ENCODE measurements around the gene SLC16A7. TPM values are rescaled to one million over a fixed set of nuclear protein-coding genes. Genes with fewer than 3 reads are reported as not detected.

SLC16A7 gene
- total and polyA plus RNA-seq, 12 donors = 3.5 to 103 (median 63.0) TPM

DNA sequence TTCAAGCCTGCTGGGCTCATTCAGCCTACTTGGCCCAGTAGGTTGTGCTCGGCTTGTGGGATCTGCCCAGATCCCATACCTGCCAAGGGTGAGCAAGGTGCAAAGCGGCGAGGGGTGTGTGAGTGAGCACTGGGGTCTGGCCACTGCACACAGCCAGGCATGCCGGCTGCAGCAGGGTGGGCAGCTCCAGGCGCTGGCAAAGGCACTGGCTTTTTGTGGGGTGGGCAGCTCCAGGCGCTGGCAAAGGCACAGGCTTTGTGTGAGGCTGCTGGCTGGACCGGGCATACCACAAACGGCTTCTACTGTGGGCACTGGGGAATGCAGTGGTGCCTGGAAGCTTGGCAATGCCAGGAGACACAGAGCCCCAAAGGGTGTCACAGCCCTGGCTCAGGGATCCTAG, 137.4 kb downstream of the SLC16A7 start:
- peaks cover 0 to 16% of the 10 kb centered on the region in 2 donors for H3K4me1 ChIP-seq (replicated peaks in 1 of 2)
- no peak overlapping the region for H3K27ac ChIP-seq
- intact Hi-C loops (cut with DNase I) = no loop called here
- TF ChIP-seq, protein P1, sequence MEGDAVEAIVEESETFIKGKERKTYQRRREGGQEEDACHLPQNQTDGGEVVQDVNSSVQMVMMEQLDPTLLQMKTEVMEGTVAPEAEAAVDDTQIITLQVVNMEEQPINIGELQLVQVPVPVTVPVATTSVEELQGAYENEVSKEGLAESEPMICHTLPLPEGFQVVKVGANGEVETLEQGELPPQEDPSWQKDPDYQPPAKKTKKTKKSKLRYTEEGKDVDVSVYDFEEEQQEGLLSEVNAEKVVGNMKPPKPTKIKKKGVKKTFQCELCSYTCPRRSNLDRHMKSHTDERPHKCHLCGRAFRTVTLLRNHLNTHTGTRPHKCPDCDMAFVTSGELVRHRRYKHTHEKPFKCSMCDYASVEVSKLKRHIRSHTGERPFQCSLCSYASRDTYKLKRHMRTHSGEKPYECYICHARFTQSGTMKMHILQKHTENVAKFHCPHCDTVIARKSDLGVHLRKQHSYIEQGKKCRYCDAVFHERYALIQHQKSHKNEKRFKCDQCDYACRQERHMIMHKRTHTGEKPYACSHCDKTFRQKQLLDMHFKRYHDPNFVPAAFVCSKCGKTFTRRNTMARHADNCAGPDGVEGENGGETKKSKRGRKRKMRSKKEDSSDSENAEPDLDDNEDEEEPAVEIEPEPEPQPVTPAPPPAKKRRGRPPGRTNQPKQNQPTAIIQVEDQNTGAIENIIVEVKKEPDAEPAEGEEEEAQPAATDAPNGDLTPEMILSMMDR (IDR thresholded peaks at IDR 0.05) = no peak
- no peak for TF ChIP-seq POLR2A (IDR thresholded peaks at IDR 0.05)
- no peaks in the 10 kb centered on the region for H3K9me3 ChIP-seq (replicated peaks in 1 of 3)
- no peak for DNase-seq
- no peaks in the 10 kb centered on the region for H3K27me3 ChIP-seq
- H3K4me3 ChIP-seq = no peak overlapping the region
- H3K36me3 ChIP-seq (replicated peaks in 1 of 2) = no peaks in the 10 kb centered on the region
- WGBS, 4 donors = 94 to 100% (median 98%) methylated on average over 1 to 8 of the region's 8 CpGs; no CpG with 5 or more reads in 1 of the 4 donors

DNA sequence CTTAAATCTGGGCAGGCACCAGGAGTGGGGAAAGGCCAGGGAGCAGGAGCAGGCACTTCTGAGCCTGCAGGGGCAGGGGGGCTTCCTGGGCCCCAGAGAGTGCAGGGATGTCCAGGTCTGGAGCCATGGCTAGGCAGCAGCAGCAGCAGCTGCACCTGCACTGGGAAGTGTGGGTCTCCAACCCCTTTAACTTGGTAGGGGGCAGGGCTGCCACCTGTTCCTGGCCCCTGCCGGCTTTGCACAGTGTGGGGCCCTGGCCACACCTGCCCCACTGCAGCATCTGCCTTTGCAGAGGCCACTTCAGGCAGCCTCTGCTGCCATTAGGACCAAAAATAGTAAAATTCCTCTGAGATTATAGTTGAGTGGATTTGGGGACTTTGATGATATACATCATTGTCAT, 138.5 kb downstream of the SLC16A7 start:
- H3K27me3 ChIP-seq = no peaks in the 10 kb centered on the region
- H3K4me1 ChIP-seq (replicated peaks in 1 of 2) = peaks cover 0 to 16% of the 10 kb centered on the region in 2 donors
- no peaks in the 10 kb centered on the region for H3K9me3 ChIP-seq (replicated peaks in 1 of 3)
- DNase-seq = no peak
- intact Hi-C loops (cut with DNase I) = no loop called here
- no peak for TF ChIP-seq POLR2A (IDR thresholded peaks at IDR 0.05)
- TF ChIP-seq, protein P1 (IDR thresholded peaks at IDR 0.05) = no peak
- H3K36me3 ChIP-seq (replicated peaks in 1 of 2) = no peaks in the 10 kb centered on the region
- no peak overlapping the region for H3K27ac ChIP-seq
- no peak overlapping the region for H3K4me3 ChIP-seq
- WGBS, 4 donors = 82 to 100% (median 87%) methylated on average over 1 of the region's 1 CpG; no CpG with 5 or more reads in 1 of the 4 donors

DNA sequence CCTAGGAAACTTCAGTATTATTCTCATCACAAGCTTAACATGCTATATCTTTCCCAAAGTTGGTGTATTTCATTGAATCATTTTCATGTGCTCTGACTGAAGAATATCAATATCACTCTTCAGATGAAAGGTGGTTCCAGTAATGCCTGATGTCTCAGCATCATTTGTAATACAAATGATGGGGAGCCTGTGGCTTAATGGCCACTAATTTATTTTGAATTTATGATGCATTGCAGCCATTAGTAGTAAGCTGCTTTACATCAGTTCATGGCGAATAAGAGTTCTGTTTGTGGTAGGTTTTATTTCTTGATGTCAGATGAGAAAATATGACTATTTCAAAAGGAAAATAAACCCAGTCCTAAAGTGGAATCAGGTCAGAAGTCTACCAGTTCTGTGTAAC, 139.4 kb downstream of the SLC16A7 start:
- H3K36me3 ChIP-seq (replicated peaks in 1 of 2) = no peaks in the 10 kb centered on the region
- H3K27me3 ChIP-seq = no peaks in the 10 kb centered on the region
- TF ChIP-seq POLR2A (IDR thresholded peaks at IDR 0.05) = no peak
- TF ChIP-seq, protein P1 (IDR thresholded peaks at IDR 0.05) = no peak
- peaks cover 0 to 16% of the 10 kb centered on the region in 2 donors for H3K4me1 ChIP-seq (replicated peaks in 1 of 2)
- H3K27ac ChIP-seq = no peak overlapping the region
- no peak overlapping the region for H3K4me3 ChIP-seq
- intact Hi-C loops (cut with DNase I) = no loop called here
- 86 to 95% (median 89%) methylated on average over 1 of the region's 1 CpG for WGBS, 4 donors
- DNase-seq = no peak
- H3K9me3 ChIP-seq (replicated peaks in 1 of 3) = no peaks in the 10 kb centered on the region

DNA sequence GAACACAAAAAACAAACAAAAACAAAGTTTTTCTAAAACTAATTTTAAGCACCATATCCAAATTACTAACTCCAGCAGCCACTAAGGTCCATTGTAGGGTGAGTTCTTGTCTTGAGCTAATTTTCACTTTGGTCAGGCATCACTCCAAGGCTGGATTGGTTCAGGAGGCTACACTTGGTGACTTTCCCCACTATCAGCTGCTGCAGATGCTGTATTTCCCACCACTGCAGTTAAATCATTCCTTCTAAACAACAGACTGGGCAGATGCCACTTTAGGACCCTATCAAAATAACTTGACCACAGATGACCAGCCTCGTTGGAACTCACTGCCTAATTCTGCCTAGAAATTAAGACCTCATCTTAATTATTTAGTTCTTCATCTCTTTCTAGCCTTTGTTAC, 140.5 kb downstream of the SLC16A7 start:
- no peak for TF ChIP-seq POLR2A (IDR thresholded peaks at IDR 0.05)
- TF ChIP-seq, protein P1 (IDR thresholded peaks at IDR 0.05) = no peak
- 70 to 80% (median 73%) methylated on average over 1 of the region's 1 CpG for WGBS, 4 donors
- intact Hi-C loops (cut with DNase I) = no loop called here

More for the DNA sequence above, 140.5 kb downstream of the SLC16A7 start:
- no peak for DNase-seq
- Histone ChIP-seq H3K9me3 (replicated peaks in 1 of 3) (no peaks in the 10 kb centered on the region), H3K27me3 (no peaks in the 10 kb centered on the region), H3K4me3 (no peak overlapping the region), H3K4me1 (replicated peaks in 1 of 2) (peaks cover 0 to 16% of the 10 kb centered on the region in 2 donors), H3K27ac (no peak overlapping the region), H3K36me3 (replicated peaks in 1 of 2) (no peaks in the 10 kb centered on the region)
